SK-N-SH treated with all-trans-retinoic acid at 6 μM for 48 hours (cell line): ENCODE results near the gene FAM227A.

Experiments
- CSDC2 ChIP-seq: fragments of 250-450 bp; sonication (Bioruptor Pico); IDR thresholded peaks from 2 replicates; pipeline ENCODE4 v1.5.0; 2020; ENCODE audit warnings: mild to moderate bottlenecking, moderate library complexity
- ESRRG ChIP-seq: fragments of 250-450 bp; sonication (Bioruptor Pico); IDR thresholded peaks from 2 replicates; pipeline ENCODE4 v1.6.1; 2021; ENCODE audit warnings: mild to moderate bottlenecking
- RARB ChIP-seq: fragments of 250-450 bp; sonication (Bioruptor Pico); IDR thresholded peaks from 2 replicates; pipeline ENCODE4 v1.8.0; 2021; ENCODE audit warnings: mild to moderate bottlenecking, moderate library complexity
- SNAI2 ChIP-seq: fragments of 250-450 bp; sonication (Bioruptor Pico); IDR thresholded peaks from 2 replicates; pipeline ENCODE4 v1.5.0; 2020; ENCODE audit warnings: mild to moderate bottlenecking, moderate library complexity
- ZNF8 ChIP-seq: fragments of 450-650 bp; formaldehyde crosslinking; IDR thresholded peaks from 2 replicates; pipeline ENCODE4 v1.5.0; 2020; ENCODE audit warnings: mild to moderate bottlenecking, moderate library complexity
- TF ChIP-seq, protein P1 (sequence below): fragments of 250-450 bp; sonication (Bioruptor Pico); IDR thresholded peaks from 2 replicates; pipeline ENCODE4 v1.5.1; 2021; ENCODE audit warnings: mild to moderate bottlenecking, moderate library complexity
- TF ChIP-seq, protein P2 (sequence below): fragments of 250-450 bp; sonication (Bioruptor Pico); IDR thresholded peaks from 2 replicates; pipeline ENCODE4 v1.8.0; 2020; ENCODE audit warnings: mild to moderate bottlenecking, moderate library complexity, borderline replicate concordance

DNA sequence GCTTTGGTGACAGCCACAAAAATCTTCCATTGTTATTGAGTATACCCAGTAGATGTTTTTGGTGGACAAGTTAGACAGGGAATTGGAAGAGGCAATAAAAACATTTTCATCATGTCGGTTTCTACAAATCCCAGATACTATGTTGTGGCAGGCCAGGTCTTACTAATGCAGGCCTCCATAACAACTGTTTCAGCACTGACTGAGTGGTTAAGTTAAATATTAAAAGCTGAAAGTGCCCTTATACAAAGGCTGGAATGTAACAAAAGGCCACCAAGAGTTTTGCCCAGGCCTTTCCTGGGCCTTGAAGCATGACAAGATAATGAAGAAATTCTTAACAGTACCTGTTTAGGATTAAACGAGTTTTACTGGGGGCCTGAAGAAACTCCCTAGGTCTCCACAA, 115.5 kb downstream of the FAM227A start:
- TF ChIP-seq ZNF8 (CRISPR knock-in tag), result no peak
- TF ChIP-seq, protein P1, sequence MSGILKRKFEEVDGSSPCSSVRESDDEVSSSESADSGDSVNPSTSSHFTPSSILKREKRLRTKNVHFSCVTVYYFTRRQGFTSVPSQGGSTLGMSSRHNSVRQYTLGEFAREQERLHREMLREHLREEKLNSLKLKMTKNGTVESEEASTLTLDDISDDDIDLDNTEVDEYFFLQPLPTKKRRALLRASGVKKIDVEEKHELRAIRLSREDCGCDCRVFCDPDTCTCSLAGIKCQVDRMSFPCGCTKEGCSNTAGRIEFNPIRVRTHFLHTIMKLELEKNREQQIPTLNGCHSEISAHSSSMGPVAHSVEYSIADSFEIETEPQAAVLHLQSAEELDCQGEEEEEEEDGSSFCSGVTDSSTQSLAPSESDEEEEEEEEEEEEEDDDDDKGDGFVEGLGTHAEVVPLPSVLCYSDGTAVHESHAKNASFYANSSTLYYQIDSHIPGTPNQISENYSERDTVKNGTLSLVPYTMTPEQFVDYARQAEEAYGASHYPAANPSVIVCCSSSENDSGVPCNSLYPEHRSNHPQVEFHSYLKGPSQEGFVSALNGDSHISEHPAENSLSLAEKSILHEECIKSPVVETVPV (CRISPR knock-in tag), result no peak
- no peak for TF ChIP-seq ESRRG
- TF ChIP-seq, protein P2, sequence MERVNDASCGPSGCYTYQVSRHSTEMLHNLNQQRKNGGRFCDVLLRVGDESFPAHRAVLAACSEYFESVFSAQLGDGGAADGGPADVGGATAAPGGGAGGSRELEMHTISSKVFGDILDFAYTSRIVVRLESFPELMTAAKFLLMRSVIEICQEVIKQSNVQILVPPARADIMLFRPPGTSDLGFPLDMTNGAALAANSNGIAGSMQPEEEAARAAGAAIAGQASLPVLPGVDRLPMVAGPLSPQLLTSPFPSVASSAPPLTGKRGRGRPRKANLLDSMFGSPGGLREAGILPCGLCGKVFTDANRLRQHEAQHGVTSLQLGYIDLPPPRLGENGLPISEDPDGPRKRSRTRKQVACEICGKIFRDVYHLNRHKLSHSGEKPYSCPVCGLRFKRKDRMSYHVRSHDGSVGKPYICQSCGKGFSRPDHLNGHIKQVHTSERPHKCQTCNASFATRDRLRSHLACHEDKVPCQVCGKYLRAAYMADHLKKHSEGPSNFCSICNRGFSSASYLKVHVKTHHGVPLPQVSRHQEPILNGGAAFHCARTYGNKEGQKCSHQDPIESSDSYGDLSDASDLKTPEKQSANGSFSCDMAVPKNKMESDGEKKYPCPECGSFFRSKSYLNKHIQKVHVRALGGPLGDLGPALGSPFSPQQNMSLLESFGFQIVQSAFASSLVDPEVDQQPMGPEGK (CRISPR knock-in tag), result no peak
- no peak for TF ChIP-seq RARB (CRISPR knock-in tag)
- no peak for TF ChIP-seq CSDC2 (CRISPR knock-in tag)
- no peak for TF ChIP-seq SNAI2
